ENCODE results near the gene GRM3.
A peak's percentile ranks its signal among the peaks of the same experiment; 100 is the strongest.

The GRM3 gene

GRCh38 chr7:86790383-86790782 lies 146.7 kb downstream of the GRM3 start:
- DNase-seq = no peak

- DNase-seq = no peak
Measured at GRCh38 chr7:86792260-86792659, 148.6 kb downstream of the GRM3 start.

- DNase-seq = no peak
Measured at GRCh38 chr7:86793136-86793535, 149.4 kb downstream of the GRM3 start.

- DNase-seq = peak; percentile 28
Measured at GRCh38 chr7:86814661-86815379, 171.1 kb downstream of the GRM3 start.

GRCh38 chr7:86815556-86815955 lies 171.8 kb downstream of the GRM3 start:
- DNase-seq = peak; percentile 83

GRCh38 chr7:86818903-86819302 lies 175.2 kb downstream of the GRM3 start:
- DNase-seq = no peak

GRCh38 chr7:86823769-86824168 lies 180.1 kb downstream of the GRM3 start:
- no peak for DNase-seq

- DNase-seq = no peak
Measured at GRCh38 chr7:86825264-86825663, 181.6 kb downstream of the GRM3 start.

GRCh38 chr7:86826948-86827347 lies 183.2 kb downstream of the GRM3 start:
- no peak for DNase-seq

- DNase-seq = peak; percentile 92
Measured at GRCh38 chr7:86833360-86833759, 189.7 kb downstream of the GRM3 start.

- DNase-seq = no peak
Measured at GRCh38 chr7:86837235-86837634, 193.5 kb downstream of the GRM3 start.

- DNase-seq = no peak
Measured at GRCh38 chr7:86844608-86845007, 200.9 kb downstream of the GRM3 start.

- peak; percentile 88 for DNase-seq
Measured at GRCh38 chr7:86846494-86847190, 202.9 kb downstream of the GRM3 start.

GRCh38 chr7:86848226-86848625 lies 204.5 kb downstream of the GRM3 start:
- no peak for DNase-seq

GRCh38 chr7:86851566-86851965 lies 207.9 kb downstream of the GRM3 start:
- no peak for DNase-seq

- no peak for DNase-seq
Measured at GRCh38 chr7:86863452-86863851, 219.7 kb downstream of the GRM3 start.

GRCh38 chr7:86867163-86867762 lies 223.6 kb downstream of the GRM3 start:
- DNase-seq = no peak

- DNase-seq = no peak
Measured at GRCh38 chr7:86876146-86876545, 232.4 kb downstream of the GRM3 start.

GRCh38 chr7:86884152-86884551 lies 240.4 kb downstream of the GRM3 start:
- no peak for DNase-seq

GRCh38 chr7:86889501-86889900 lies 245.8 kb downstream of the GRM3 start:
- DNase-seq = no peak

GRCh38 chr7:86898171-86898570 lies 254.5 kb downstream of the GRM3 start:
- no peak for DNase-seq

- no peak for DNase-seq
Measured at GRCh38 chr7:86900886-86901285, 257.2 kb downstream of the GRM3 start.

- DNase-seq = peak; percentile 50
Measured at GRCh38 chr7:86904949-86905834, 261.5 kb downstream of the GRM3 start.

Measured in NCI-H2029 treated with DMSO at 0.1 percent for 48 hours (cell line).